Measurements from ENCODE around the gene ADD3.

The ADD3 gene

GRCh38 chr10:110149259-110149658 is 141.5 kb downstream of the ADD3 start:
- no peaks in the 10 kb centered on the region for H3K9me3 ChIP-seq (ENCODE audit: insufficient read depth, low read depth, low read length)
- H3K4me1 ChIP-seq (ENCODE audit: insufficient read depth, low read length, poor library complexity, severe bottlenecking) = no peaks in the 10 kb centered on the region
- TF ChIP-seq EZH2phosphoT487 (IDR thresholded peaks at IDR 0.05; ENCODE audit: borderline replicate concordance) (no peak), CTCF (conservative IDR thresholded peaks at IDR 0.05; ENCODE audit: low read length) (no peak)
- no peaks in the 10 kb centered on the region for H3K36me3 ChIP-seq (ENCODE audit: insufficient read depth, low read length)
- no peaks in the 10 kb centered on the region for H3K79me2 ChIP-seq (ENCODE audit: insufficient read depth, low read length)
- H3K4me2 ChIP-seq (ENCODE audit: low read depth, low read length, poor library complexity, severe bottlenecking) = no peak overlapping the region
- no peak overlapping the region for H3K4me3 ChIP-seq (ENCODE audit: low read length, poor library complexity, severe bottlenecking)
- H4K20me1 ChIP-seq (ENCODE audit: insufficient read depth, low read length, poor library complexity, severe bottlenecking) = no peaks in the 10 kb centered on the region
- peaks cover 68% of the 10 kb centered on the region for H3K27me3 ChIP-seq (ENCODE audit: insufficient read depth, low read length, poor library complexity, severe bottlenecking)
- H3F3A ChIP-seq (ENCODE audit: low read depth) = no peaks in the 10 kb centered on the region
- no peak overlapping the region for H3K9ac ChIP-seq (ENCODE audit: low read depth, low read length, poor library complexity, severe bottlenecking)
- H2AFZ ChIP-seq (ENCODE audit: low read length) = no peak overlapping the region
- H3K9me2 ChIP-seq (replicated peaks; ENCODE audit: low read depth, low read length) = no peaks in the 10 kb centered on the region

GRCh38 chr10:110150046-110150445 is 142.3 kb downstream of the ADD3 start:
- H3K9ac ChIP-seq (ENCODE audit: low read depth, low read length, poor library complexity, severe bottlenecking) = no peak overlapping the region
- H4K20me1 ChIP-seq (ENCODE audit: insufficient read depth, low read length, poor library complexity, severe bottlenecking) = no peaks in the 10 kb centered on the region
- TF ChIP-seq CTCF (conservative IDR thresholded peaks at IDR 0.05; ENCODE audit: low read length) = no peak
- no peak for TF ChIP-seq EZH2phosphoT487 (IDR thresholded peaks at IDR 0.05; ENCODE audit: borderline replicate concordance)
- no peaks in the 10 kb centered on the region for H3K9me3 ChIP-seq (ENCODE audit: insufficient read depth, low read depth, low read length)
- H3K4me2 ChIP-seq (ENCODE audit: low read depth, low read length, poor library complexity, severe bottlenecking) = no peak overlapping the region
- no peaks in the 10 kb centered on the region for H3K79me2 ChIP-seq (ENCODE audit: insufficient read depth, low read length)
- H3K27me3 ChIP-seq (ENCODE audit: insufficient read depth, low read length, poor library complexity, severe bottlenecking) = peaks cover 76% of the 10 kb centered on the region
- no peaks in the 10 kb centered on the region for H3K9me2 ChIP-seq (replicated peaks; ENCODE audit: low read depth, low read length)
- no peaks in the 10 kb centered on the region for H3K4me1 ChIP-seq (ENCODE audit: insufficient read depth, low read length, poor library complexity, severe bottlenecking)
- H2AFZ ChIP-seq (ENCODE audit: low read length) = no peak overlapping the region
- H3K36me3 ChIP-seq (ENCODE audit: insufficient read depth, low read length) = no peaks in the 10 kb centered on the region
- no peaks in the 10 kb centered on the region for H3F3A ChIP-seq (ENCODE audit: low read depth)
- H3K4me3 ChIP-seq (ENCODE audit: low read length, poor library complexity, severe bottlenecking) = no peak overlapping the region

- no peaks in the 10 kb centered on the region for H3K79me2 ChIP-seq (ENCODE audit: insufficient read depth, low read length)
- no peak overlapping the region for H3K4me2 ChIP-seq (ENCODE audit: low read depth, low read length, poor library complexity, severe bottlenecking)
- no peak overlapping the region for H3K4me3 ChIP-seq (ENCODE audit: low read length, poor library complexity, severe bottlenecking)
- H3K36me3 ChIP-seq (ENCODE audit: insufficient read depth, low read length) = no peaks in the 10 kb centered on the region
- no peaks in the 10 kb centered on the region for H4K20me1 ChIP-seq (ENCODE audit: insufficient read depth, low read length, poor library complexity, severe bottlenecking)
- no peak overlapping the region for H2AFZ ChIP-seq (ENCODE audit: low read length)
- no peaks in the 10 kb centered on the region for H3K9me2 ChIP-seq (replicated peaks; ENCODE audit: low read depth, low read length)
- no peaks in the 10 kb centered on the region for H3K4me1 ChIP-seq (ENCODE audit: insufficient read depth, low read length, poor library complexity, severe bottlenecking)
- H3K9me3 ChIP-seq (ENCODE audit: insufficient read depth, low read depth, low read length) = no peaks in the 10 kb centered on the region
- H3F3A ChIP-seq (ENCODE audit: low read depth) = no peaks in the 10 kb centered on the region
- TF ChIP-seq CTCF (conservative IDR thresholded peaks at IDR 0.05; ENCODE audit: low read length) (no peak), EZH2phosphoT487 (IDR thresholded peaks at IDR 0.05; ENCODE audit: borderline replicate concordance) (no peak)
- H3K27me3 ChIP-seq (ENCODE audit: insufficient read depth, low read length, poor library complexity, severe bottlenecking) = peaks cover 77% of the 10 kb centered on the region
- H3K9ac ChIP-seq (ENCODE audit: low read depth, low read length, poor library complexity, severe bottlenecking) = no peak overlapping the region
These were observed 143.2 kb downstream of the ADD3 start for GRCh38 chr10:110150981-110151380.
